Loucy (cell line): ENCODE measurements around the gene ZNF835.

ENCODE experiments used
- H2AFZ ChIP-seq: fragments of 200-600 bp; sonication (generic); 2 replicates; pipeline ENCODE4 v1.6.0; 2016; ENCODE audit warnings: antibody characterized with exemption, mild to moderate bottlenecking, low read length, moderate library complexity
- H3F3A ChIP-seq: fragments of 200-600 bp; 2 replicates; pipeline ENCODE4 v1.6.0; 2016; ENCODE audit warnings: antibody characterized with exemption, low read depth, mild to moderate bottlenecking
- H3K27me3 ChIP-seq: fragments of 200-600 bp; sonication (generic); 2 replicates; pipeline ENCODE4 v1.6.1; 2014; ENCODE audit warnings: low read length, mild to moderate bottlenecking; ENCODE audit not compliant: insufficient read depth, poor library complexity, severe bottlenecking
- H3K36me3 ChIP-seq: fragments of 200-600 bp; sonication (generic); 2 replicates; pipeline ENCODE4 v1.6.1; 2016; ENCODE audit warnings: low read length; ENCODE audit not compliant: insufficient read depth
- H3K4me1 ChIP-seq: fragments of 200-600 bp; sonication (generic); 2 replicates; pipeline ENCODE4 v1.5.1; 2014; ENCODE audit warnings: low read length, mild to moderate bottlenecking; ENCODE audit not compliant: insufficient read depth, poor library complexity, severe bottlenecking
- H3K4me2 ChIP-seq: fragments of 200-600 bp; sonication (generic); 2 replicates; pipeline ENCODE4 v1.6.0; 2014; ENCODE audit warnings: antibody characterized with exemption, low read length, low read depth, mild to moderate bottlenecking; ENCODE audit not compliant: poor library complexity, severe bottlenecking
- H3K4me3 ChIP-seq: fragments of 200-600 bp; sonication (generic); 2 replicates; pipeline ENCODE4 v1.5.1; 2014; ENCODE audit warnings: low read length, mild to moderate bottlenecking, mixed read lengths; ENCODE audit not compliant: poor library complexity, severe bottlenecking
- H3K79me2 ChIP-seq: fragments of 200-600 bp; sonication (generic); 2 replicates; pipeline ENCODE4 v1.6.1; 2014; ENCODE audit warnings: low read length; ENCODE audit not compliant: insufficient read depth
- H3K9ac ChIP-seq: fragments of 200-600 bp; sonication (generic); 2 replicates; pipeline ENCODE4 v1.6.0; 2014; ENCODE audit warnings: mild to moderate bottlenecking, low read depth, low read length, moderate library complexity; ENCODE audit not compliant: poor library complexity, severe bottlenecking
- H3K9me2 ChIP-seq: fragments of 200-600 bp; sonication (generic); replicated peaks from 2 replicates; pipeline ENCODE4 v1.6.1; 2016; ENCODE audit warnings: low read depth, low read length, mixed read lengths
- H3K9me3 ChIP-seq: fragments of 200-600 bp; sonication (generic); 2 replicates; pipeline ENCODE4 v1.6.1; 2014; ENCODE audit warnings: mild to moderate bottlenecking, antibody characterized with exemption, low read length, low read depth; ENCODE audit not compliant: insufficient read depth
- H4K20me1 ChIP-seq: fragments of 200-600 bp; sonication (generic); 2 replicates; pipeline ENCODE4 v1.6.0; 2014; ENCODE audit warnings: antibody characterized with exemption, low read length, mild to moderate bottlenecking; ENCODE audit not compliant: insufficient read depth, poor library complexity, severe bottlenecking
- EZH2phosphoT487 ChIP-seq: fragments of 200-600 bp; IDR thresholded peaks from 2 replicates; pipeline ENCODE4 v1.6.1; 2018; ENCODE audit warnings: antibody characterized with exemption, mild to moderate bottlenecking, moderate library complexity, borderline replicate concordance
- TF ChIP-seq, protein P1 (sequence below): fragments of 200-600 bp; sonication (generic); conservative IDR thresholded peaks from 2 replicates; pipeline ENCODE4 v1.5.1; 2014; ENCODE audit warnings: mild to moderate bottlenecking, antibody characterized with exemption, low read length

Gene ZNF835

DNA sequence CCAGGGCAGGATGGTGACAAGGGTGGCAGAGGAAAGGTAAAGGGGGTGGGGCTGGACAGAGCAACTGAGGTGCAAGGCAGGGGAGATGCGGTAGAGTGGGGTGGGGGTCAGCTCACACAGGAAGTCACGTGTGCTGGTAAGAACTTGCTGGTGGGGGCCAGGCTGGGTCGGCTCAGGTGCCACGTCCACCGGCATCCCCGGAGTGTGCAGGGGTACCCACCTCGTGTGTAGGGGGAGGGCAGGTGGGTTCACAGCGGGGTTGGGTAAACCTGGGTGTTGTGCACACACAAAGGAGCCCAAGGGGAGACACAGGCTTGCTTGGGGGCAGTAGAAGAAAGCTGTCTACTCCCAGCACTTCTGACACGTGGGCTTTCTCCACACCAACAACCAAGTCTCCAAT is 2.9 kb downstream of the ZNF835 start:
- Histone ChIP-seq H3K79me2 (no peaks in the 10 kb centered on the region), H3K9me3 (peaks cover 9% of the 10 kb centered on the region; the same call in 1 of the 2 replicates), H2AFZ (no peak overlapping the region), H3K36me3 (no peaks in the 10 kb centered on the region), H3F3A (no peaks in the 10 kb centered on the region), H3K27me3 (no peaks in the 10 kb centered on the region), H3K9ac (no peak overlapping the region), H3K9me2 (no peaks in the 10 kb centered on the region), H3K4me2 (no peak overlapping the region), H3K4me1 (no peaks in the 10 kb centered on the region), H4K20me1 (no peaks in the 10 kb centered on the region), H3K4me3 (no peak overlapping the region)
- TF ChIP-seq, protein P1, sequence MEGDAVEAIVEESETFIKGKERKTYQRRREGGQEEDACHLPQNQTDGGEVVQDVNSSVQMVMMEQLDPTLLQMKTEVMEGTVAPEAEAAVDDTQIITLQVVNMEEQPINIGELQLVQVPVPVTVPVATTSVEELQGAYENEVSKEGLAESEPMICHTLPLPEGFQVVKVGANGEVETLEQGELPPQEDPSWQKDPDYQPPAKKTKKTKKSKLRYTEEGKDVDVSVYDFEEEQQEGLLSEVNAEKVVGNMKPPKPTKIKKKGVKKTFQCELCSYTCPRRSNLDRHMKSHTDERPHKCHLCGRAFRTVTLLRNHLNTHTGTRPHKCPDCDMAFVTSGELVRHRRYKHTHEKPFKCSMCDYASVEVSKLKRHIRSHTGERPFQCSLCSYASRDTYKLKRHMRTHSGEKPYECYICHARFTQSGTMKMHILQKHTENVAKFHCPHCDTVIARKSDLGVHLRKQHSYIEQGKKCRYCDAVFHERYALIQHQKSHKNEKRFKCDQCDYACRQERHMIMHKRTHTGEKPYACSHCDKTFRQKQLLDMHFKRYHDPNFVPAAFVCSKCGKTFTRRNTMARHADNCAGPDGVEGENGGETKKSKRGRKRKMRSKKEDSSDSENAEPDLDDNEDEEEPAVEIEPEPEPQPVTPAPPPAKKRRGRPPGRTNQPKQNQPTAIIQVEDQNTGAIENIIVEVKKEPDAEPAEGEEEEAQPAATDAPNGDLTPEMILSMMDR: no peak
- no peak for TF ChIP-seq EZH2phosphoT487

GRCh38 chr19:56667311-56667870 is 4.2 kb downstream of the ZNF835 start:
- Histone ChIP-seq H3K4me3 (no peak overlapping the region), H2AFZ (no peak overlapping the region), H4K20me1 (no peaks in the 10 kb centered on the region), H3F3A (no peaks in the 10 kb centered on the region), H3K4me2 (no peak overlapping the region), H3K79me2 (no peaks in the 10 kb centered on the region), H3K4me1 (no peaks in the 10 kb centered on the region), H3K9me3 (peaks cover 12% of the 10 kb centered on the region; the same call in 1 of the 2 replicates), H3K36me3 (no peaks in the 10 kb centered on the region), H3K9me2 (no peaks in the 10 kb centered on the region), H3K9ac (no peak overlapping the region), H3K27me3 (no peaks in the 10 kb centered on the region)
- no peak for TF ChIP-seq EZH2phosphoT487
- TF ChIP-seq, protein P1: no peak

DNA sequence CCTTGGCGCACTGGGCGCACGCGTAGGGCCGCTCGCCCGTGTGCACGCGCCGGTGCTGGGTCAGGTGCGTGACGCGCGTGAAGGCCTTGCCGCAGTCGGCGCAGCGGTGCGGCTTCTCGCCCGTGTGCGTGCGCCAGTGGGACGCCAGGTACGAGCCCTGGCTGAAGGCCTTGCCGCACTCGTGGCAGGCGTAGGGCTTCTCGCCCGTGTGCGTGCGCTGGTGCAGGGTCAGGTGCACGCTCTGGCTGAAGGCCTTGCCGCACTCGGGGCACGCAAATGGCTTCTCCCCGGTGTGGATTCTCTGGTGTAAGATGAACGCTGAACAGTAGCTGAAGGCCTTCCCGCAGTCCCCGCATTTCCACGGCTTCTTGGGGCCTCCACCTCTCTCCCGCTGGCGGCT is 7.0 kb downstream of the ZNF835 start:
- Histone ChIP-seq H3K79me2 (no peaks in the 10 kb centered on the region), H3K4me2 (no peak overlapping the region), H3K36me3 (no peaks in the 10 kb centered on the region), H3K27me3 (no peaks in the 10 kb centered on the region), H4K20me1 (no peaks in the 10 kb centered on the region), H3K4me3 (no peak overlapping the region), H3K9ac (no peak overlapping the region), H3K4me1 (no peaks in the 10 kb centered on the region), H3K9me3 (peaks cover 8% of the 10 kb centered on the region; the same call in 1 of the 2 replicates), H3F3A (no peaks in the 10 kb centered on the region), H2AFZ (no peak overlapping the region), H3K9me2 (no peaks in the 10 kb centered on the region)
- TF ChIP-seq EZH2phosphoT487: no peak
- TF ChIP-seq, protein P1: no peak
